RWPE2 (cell line): Measurements from ENCODE around the gene LRFN4.

Source experiments
- ATAC-seq: fragments of 200-7000 bp; cut with Tn5 transposase; 3 replicates; pipeline ENCODE4 v1.9.1; 2021; ENCODE audit warnings: low read depth
- DNase-seq: peaks from one replicate; pipeline ENCODE4 v3.0.0-alpha.2; 2020; ENCODE audit warnings: low spot score
- H3K27ac ChIP-seq: fragments of 450-650 bp; 2 replicates; pipeline ENCODE4 v1.5.1; 2017; ENCODE audit warnings: mild to moderate bottlenecking; ENCODE audit not compliant: poor library complexity, severe bottlenecking
- H3K27me3 ChIP-seq: fragments of 250-450 bp; sonication (Bioruptor Pico); 2 replicates; pipeline ENCODE4 v1.5.1; 2021; ENCODE audit warnings: mild to moderate bottlenecking, moderate library complexity; ENCODE audit not compliant: insufficient read depth, poor library complexity, severe bottlenecking
- H3K36me3 ChIP-seq: fragments of 250-450 bp; sonication (Bioruptor Pico); 2 replicates; pipeline ENCODE4 v1.5.1; 2020; ENCODE audit warnings: low read depth, mild to moderate bottlenecking, moderate library complexity
- H3K4me1 ChIP-seq: fragments of 250-450 bp; sonication (Bioruptor Pico); 2 replicates; pipeline ENCODE4 v1.5.1; 2021; ENCODE audit warnings: mild to moderate bottlenecking, moderate library complexity; ENCODE audit not compliant: insufficient read depth, poor library complexity, severe bottlenecking
- H3K4me3 ChIP-seq: fragments of 250-450 bp; sonication (Bioruptor Pico); 2 replicates; pipeline ENCODE4 v1.5.1; 2021; ENCODE audit warnings: mild to moderate bottlenecking, moderate library complexity; ENCODE audit not compliant: severe bottlenecking
- H3K9me3 ChIP-seq: fragments of 250-450 bp; sonication (Bioruptor Pico); 2 replicates; pipeline ENCODE4 v1.5.1; 2021; ENCODE audit warnings: mild to moderate bottlenecking, moderate library complexity; ENCODE audit not compliant: severe bottlenecking
- TF ChIP-seq, protein P1 (sequence below): fragments of 450-650 bp; IDR thresholded peaks from one replicate; pipeline ENCODE4 v1.5.1; 2017; ENCODE audit warnings: mild to moderate bottlenecking, moderate library complexity; ENCODE audit not compliant: poor library complexity, severe bottlenecking

LRFN4 gene

DNA sequence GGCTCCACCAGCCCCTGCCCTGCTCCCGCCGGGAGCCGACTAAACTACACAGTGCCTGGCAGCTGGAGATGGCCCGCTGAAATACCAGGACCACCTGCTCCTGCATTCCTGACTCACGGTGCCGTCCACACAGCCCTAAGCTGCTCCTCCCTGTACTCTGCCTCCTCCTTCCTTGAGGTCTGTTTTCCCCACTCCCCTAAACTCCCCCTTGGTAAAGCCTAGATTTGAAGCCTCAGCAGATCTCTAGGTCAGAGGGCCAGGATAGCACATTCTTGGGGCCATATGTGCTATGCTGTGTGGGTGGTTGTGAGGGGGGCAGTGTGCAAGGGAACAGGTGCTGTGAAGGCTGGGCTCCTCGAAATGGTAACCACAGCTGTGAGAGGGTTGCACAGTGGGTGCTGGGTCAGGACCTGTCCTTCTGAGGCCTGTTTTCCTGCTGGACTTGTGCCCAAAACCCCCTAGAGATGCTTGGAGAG is 9.7 kb downstream of the LRFN4 start:
- TF ChIP-seq, protein P1, sequence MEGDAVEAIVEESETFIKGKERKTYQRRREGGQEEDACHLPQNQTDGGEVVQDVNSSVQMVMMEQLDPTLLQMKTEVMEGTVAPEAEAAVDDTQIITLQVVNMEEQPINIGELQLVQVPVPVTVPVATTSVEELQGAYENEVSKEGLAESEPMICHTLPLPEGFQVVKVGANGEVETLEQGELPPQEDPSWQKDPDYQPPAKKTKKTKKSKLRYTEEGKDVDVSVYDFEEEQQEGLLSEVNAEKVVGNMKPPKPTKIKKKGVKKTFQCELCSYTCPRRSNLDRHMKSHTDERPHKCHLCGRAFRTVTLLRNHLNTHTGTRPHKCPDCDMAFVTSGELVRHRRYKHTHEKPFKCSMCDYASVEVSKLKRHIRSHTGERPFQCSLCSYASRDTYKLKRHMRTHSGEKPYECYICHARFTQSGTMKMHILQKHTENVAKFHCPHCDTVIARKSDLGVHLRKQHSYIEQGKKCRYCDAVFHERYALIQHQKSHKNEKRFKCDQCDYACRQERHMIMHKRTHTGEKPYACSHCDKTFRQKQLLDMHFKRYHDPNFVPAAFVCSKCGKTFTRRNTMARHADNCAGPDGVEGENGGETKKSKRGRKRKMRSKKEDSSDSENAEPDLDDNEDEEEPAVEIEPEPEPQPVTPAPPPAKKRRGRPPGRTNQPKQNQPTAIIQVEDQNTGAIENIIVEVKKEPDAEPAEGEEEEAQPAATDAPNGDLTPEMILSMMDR = no peak
- Histone ChIP-seq H3K9me3 (no peaks in the 10 kb centered on the region), H3K27me3 (no peaks in the 10 kb centered on the region), H3K4me3 (no peak overlapping the region), H3K27ac (no peak overlapping the region), H3K36me3 (peaks cover 12% of the 10 kb centered on the region), H3K4me1 (no peaks in the 10 kb centered on the region)
- DNase-seq (no peak), ATAC-seq (no peak)

DNA sequence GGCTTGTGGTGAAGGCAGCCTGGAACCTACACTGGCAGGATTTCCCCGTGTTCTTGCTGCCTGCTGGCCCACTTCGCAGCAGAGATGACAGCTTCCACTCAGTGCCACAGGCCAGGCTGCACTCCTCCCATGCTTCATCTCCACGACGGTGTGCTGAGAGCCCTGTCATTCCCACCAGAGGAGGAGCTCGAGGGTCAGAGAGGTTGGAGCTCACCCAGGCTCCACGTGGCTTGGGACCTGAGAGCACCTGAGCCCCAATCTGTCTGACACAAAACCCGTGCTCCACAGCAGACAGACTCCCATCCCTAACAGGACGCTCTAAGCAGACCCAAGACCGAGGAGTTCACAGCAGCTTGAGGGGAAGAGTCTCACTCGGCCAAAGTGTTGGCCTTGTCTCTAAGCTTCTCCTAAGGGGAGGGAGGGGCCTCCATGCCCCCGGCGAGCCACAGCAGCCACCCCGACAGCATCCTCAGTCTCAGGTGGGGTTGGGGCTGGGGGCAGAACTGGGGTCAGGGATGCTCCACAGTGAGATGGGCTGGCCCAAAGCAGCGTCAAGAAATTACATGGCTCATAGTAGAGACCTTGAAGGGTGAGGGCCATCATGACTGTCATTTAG is 10.7 kb downstream of the LRFN4 start:
- Histone ChIP-seq H3K9me3 (no peaks in the 10 kb centered on the region), H3K4me3 (no peak overlapping the region), H3K36me3 (peaks cover 13% of the 10 kb centered on the region), H3K27me3 (no peaks in the 10 kb centered on the region), H3K27ac (no peak overlapping the region), H3K4me1 (no peaks in the 10 kb centered on the region)
- ATAC-seq = no peak
- TF ChIP-seq, protein P1 = no peak
- no peak for DNase-seq

DNA sequence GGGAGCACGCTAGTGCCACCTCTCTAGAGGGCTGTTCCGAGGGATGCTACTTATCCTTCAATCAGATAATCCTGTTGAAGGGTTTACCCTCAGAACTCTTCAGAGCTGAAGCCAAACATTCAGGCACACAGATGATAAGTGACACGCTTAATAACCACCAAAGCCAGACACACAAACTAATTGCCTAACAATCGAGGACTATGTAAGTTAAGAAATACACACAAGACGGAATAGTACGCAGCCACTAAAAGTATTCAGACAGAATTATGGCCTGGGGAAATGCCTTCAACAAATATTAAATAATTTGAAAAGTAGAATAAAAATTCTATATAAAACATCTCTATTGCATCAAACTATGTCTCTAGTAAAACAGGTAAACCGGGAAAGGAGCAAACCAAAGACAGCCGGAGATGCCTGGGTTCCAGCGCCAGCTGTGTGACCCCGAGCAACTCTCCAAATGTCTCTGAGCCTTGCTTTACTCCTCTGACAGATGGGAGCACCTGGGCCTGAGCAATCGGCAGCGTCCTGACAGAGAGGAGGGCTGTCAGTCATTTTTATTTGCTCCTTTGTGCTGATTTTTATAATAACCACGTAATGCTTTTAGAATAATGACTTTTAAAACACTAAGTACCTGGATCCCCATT is 11.3 kb downstream of the LRFN4 start:
- Histone ChIP-seq H3K9me3 (no peaks in the 10 kb centered on the region), H3K27me3 (no peaks in the 10 kb centered on the region), H3K27ac (no peak overlapping the region), H3K4me3 (no peak overlapping the region), H3K4me1 (no peaks in the 10 kb centered on the region), H3K36me3 (peaks cover 8% of the 10 kb centered on the region)
- TF ChIP-seq, protein P1 = no peak
- DNase-seq = no peak
- no peak for ATAC-seq

DNA sequence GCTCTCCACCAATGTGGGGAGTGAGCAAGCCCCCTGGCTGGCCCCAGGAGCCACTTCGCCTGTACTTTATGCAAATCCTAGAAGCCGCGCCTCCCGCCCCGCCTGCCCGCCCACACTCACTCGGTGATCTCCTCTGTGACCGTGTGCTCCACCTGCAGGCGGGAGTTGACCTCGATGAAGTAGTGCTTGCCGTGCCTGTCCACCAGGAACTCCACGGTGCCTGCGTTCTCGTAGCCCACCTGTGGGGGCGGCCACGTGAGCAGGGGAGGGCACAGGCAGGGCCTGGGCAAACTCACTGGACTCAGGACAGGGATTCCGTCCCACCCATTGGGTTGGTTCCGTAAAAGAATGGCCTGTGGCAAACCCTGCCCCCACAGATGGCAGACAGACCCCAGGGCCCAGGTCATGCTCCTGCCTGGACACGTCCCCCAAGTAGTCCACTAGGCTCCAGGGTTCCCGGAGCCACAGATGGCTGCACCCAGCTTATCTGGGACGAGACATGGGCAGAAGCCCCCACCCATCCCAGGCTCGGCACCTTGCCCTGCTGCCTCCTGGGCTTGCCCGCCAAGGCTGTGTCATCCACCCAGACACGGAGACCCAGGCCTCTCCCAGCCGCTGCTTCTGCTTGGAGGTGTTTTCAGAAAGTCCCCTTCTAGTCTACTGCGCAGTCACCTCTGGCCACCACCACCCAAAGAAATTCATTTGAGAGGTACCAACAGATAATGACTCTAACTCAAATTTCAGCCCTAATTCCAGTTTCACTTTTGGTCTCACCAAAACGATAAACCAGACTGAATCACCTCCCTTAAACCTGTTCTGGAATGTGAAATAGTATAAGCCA is 12.1 kb downstream of the LRFN4 start:
- H3K27me3 ChIP-seq = no peaks in the 10 kb centered on the region
- TF ChIP-seq, protein P1 = peak; percentile 40
- no peaks in the 10 kb centered on the region for H3K4me1 ChIP-seq
- H3K4me3 ChIP-seq = no peak overlapping the region
- H3K27ac ChIP-seq = no peak overlapping the region
- H3K9me3 ChIP-seq = no peaks in the 10 kb centered on the region
- ATAC-seq (peak; percentile 75), DNase-seq (peak; percentile 79)
- peaks cover 4% of the 10 kb centered on the region; the same call in 1 of the 2 replicates for H3K36me3 ChIP-seq
